ENCODE measurements around the gene FARP2.

The FARP2 gene

DNA sequence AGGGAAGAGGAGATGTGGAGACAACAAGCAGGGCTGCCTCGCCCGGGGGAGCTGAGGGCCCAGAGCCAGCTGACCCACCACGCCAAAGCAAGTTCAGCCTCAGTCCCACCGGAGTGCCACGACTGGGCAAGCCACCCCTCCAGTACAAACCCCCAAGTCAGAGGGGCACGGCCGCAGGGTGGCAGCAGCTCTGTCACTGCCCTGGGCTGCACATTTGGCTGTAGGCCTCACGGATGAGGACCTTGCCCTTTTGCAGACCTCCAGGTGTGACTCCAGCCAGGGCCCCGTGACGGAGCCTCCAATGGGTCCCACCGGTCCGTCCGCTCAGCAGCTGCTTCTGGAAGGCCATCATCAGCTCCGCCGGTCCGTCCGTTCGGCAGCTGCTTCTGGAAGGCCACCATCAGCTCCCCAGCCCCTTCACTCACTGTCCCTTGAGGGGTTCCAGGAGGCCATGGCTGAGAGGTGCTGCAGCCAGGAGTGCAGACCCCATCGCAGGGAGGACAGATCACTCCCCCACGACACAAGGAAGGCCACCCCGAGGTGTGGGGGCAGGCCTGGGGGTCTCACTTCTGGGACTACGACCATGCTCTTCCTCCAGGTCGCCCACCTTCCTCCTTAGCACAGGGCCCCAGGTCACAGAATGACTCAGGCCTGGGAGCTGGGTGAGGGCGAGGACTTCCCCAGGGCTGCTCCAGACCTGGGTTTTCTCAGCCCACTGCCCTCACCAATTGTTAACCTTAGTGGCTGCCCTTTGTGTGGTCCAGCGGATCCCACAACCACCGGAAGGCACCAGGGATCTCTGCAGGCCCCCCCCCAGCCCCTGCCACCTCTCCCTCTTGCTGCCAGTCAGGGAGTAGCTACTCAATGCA lies 176.9 kb downstream of the FARP2 start:
- DNase-seq (ENCODE audit: low read depth in 2 of 2): no peak

GRCh38 chr2:241534293-241534692 lies 178.2 kb downstream of the FARP2 start:
- DNase-seq (ENCODE audit: low read depth in 2 of 2): no peak

- no peak for DNase-seq (ENCODE audit: low read depth in 2 of 2)
Observed at GRCh38 chr2:241534701-241535375, 178.8 kb downstream of the FARP2 start.

DNA sequence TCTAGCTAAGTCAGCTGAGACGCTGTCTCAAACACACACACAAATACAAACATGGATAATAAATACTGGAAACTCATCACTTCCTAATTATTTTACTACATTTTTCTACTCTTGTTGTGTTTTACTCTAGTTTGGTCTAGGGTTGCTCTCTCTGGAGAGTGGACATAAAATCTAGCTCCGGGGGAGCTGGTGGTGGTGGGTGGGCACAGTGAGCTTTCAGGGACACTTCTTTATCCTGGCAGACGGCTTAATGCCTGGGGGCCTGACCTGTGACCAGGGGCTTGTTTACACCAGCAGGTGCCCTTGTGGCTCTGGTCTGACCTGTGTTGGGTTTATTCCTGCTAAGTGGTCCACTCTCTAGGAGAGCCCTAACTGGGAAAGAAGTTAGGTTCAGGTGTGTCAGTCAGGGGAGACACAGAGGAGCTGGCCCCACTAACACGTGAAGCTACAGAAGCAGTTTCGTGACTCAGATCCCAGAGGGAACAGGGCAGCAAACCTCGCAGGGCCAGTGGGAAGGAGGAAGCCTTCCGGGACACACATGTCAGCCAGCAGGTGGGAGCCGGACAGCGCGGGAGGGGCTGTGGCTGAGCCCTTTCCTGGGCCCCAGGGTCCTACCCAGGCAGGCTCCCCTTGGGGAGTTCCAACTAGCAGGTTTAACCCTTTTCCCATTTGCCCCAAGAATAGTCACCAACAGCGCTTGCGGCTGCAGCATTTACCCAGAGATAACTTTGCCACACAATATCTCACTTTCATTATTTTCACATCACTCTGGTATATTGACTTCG lies 180.0 kb downstream of the FARP2 start:
- DNase-seq (ENCODE audit: low read depth in 2 of 2): no peak

DNA sequence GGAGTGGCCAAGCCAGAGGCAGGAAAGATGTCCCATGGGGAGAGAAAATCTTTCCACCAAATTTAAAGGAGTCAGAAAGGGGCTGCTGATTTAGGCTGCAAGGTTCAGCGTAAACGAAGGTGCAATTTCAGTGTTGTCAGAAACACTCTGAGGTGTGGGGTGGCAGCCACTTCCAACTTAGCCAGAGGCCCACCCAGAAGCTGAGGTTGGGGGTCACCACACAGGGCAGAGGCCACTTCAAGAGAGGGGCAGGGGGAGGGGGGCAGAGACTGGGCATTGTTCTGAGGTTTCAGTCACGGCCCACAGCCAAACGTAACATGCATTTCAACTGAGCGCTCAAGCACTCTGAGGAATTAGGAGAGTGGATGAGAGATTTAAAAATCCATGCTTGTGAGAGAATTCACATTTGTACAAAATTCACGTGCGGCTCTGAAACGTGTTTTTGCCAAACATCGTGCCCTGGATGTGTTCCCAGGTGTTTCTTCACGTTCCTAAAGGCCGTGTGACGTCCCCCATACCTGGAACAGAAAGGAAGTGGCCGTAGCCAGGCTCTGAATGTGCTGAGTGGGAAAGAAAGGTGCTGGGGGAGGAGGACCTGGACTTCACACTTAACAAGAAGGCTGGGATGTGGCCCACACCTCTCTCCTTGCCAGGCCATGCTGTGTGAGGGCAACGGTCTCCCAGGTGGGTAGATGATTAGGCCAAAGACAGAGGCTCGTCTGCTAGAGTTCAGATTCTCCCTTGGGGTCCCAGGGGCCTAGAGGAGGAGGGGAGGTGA lies 182.9 kb downstream of the FARP2 start:
- no peak for DNase-seq (ENCODE audit: low read depth in 2 of 2)

DNA sequence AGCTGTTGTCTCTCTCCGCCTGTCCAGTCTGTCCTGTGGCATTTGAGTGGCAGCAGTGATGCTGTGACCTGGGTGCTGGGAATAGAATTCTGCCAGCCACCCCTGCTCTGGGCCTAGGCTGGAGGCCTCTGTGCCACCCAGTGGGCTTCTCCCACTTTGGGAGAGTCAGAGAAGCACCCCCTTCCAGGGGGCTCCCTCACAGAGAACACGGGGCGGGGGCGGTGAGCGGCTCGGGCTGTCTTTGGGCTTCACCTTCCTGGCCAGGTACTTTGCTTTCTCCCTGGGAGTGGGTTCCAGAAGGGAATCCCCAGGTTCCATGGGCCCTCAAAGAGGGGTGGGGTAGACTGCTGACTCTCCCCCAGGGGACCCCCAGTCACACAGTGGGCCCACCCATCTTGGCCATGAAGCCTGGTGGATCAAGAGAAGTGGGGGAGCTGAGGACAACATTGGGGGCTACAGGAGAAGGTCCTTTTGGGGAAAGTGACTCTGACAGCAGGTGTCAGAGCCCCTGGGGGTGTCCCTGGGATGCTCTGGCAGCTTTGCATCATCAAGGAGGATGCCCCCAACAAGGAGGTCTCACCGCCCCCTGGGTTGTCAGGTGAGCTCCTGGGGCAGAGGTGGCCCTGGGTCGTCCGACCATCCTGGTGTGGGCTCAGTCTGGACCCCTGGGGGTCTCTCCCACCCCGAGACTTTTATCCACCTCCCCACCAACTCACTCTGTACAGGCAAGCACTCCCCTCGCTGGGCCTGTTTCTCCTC lies 183.7 kb downstream of the FARP2 start:
- DNase-seq (ENCODE audit: low read depth in 2 of 2): no peak

GRCh38 chr2:241540401-241540770 lies 184.3 kb downstream of the FARP2 start:
- DNase-seq (ENCODE audit: low read depth in 2 of 2): no peak

GRCh38 chr2:241540771-241541561 lies 184.9 kb downstream of the FARP2 start:
- DNase-seq (ENCODE audit: low read depth in 2 of 2): no peak

- DNase-seq (ENCODE audit: low read depth in 2 of 2): no peak
Observed at GRCh38 chr2:241541564-241542277, 185.6 kb downstream of the FARP2 start.

DNA sequence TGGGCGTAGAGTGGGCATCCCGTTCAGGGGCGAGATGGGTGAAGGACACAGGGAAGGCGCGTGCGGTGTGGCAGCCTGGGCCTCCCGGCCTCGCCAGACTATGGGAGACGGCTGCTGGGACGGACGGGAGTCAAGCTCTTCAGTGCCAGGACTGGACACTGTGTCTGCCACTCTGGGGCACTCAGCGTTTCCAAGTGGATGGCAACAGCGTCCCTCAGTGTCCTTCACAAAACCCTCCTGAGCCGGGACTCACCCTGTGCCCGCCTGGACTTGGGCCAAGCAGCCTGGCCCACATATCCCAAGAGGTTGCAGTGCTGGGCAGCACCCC lies 186.2 kb downstream of the FARP2 start:
- no peak for DNase-seq (ENCODE audit: low read depth in 2 of 2)

All from fibroblast of skin of left biceps (primary cell).